GM18870 (cell line): ENCODE measurements around the gene MRPL19.

Source experiments
- ATAC-seq: cut with Tn5 transposase; IDR thresholded peaks from one replicate; pipeline ENCODE4 v1.9.1; 2021; ENCODE audit warnings: moderate library complexity; ENCODE audit not compliant: unreplicated experiment

MRPL19 gene

GRCh38 chr2:75646583-75647425 lies at the start of gene MRPL19:
TSS of gene MRPL19 (plus strand) at chr2:75646783. CDS start at chr2:75646808, 25 bp downstream.
- peak; percentile 94 for ATAC-seq

- ATAC-seq, result no peak
Measured at GRCh38 chr2:75596784-75597183, 49.8 kb upstream of the MRPL19 start.

GRCh38 chr2:75597949-75598348 lies 48.6 kb upstream of the MRPL19 start:
- ATAC-seq, result no peak

- no peak for ATAC-seq
Measured at GRCh38 chr2:75598589-75599155, 47.9 kb upstream of the MRPL19 start.

- no peak for ATAC-seq
Measured at GRCh38 chr2:75600461-75601011, 46.0 kb upstream of the MRPL19 start.

GRCh38 chr2:75602724-75603342 lies 43.8 kb upstream of the MRPL19 start:
- ATAC-seq, result no peak

GRCh38 chr2:75603477-75603876 lies 43.1 kb upstream of the MRPL19 start:
- no peak for ATAC-seq

- no peak for ATAC-seq
Measured at GRCh38 chr2:75604484-75604883, 42.1 kb upstream of the MRPL19 start.

- no peak for ATAC-seq
Measured at GRCh38 chr2:75605770-75606529, 40.6 kb upstream of the MRPL19 start.

- ATAC-seq, result no peak
Measured at GRCh38 chr2:75606761-75607399, 39.7 kb upstream of the MRPL19 start.

GRCh38 chr2:75607400-75607798 lies 39.2 kb upstream of the MRPL19 start:
- no peak for ATAC-seq

GRCh38 chr2:75607988-75608683 lies 38.4 kb upstream of the MRPL19 start:
- no peak for ATAC-seq

GRCh38 chr2:75608684-75609333 lies 37.8 kb upstream of the MRPL19 start:
- ATAC-seq, result no peak

GRCh38 chr2:75609334-75609689 lies 37.3 kb upstream of the MRPL19 start:
- ATAC-seq, result no peak

GRCh38 chr2:75609937-75610508 lies 36.6 kb upstream of the MRPL19 start:
- no peak for ATAC-seq

GRCh38 chr2:75610671-75611070 lies 35.9 kb upstream of the MRPL19 start:
- ATAC-seq, result no peak

- ATAC-seq, result no peak
Measured at GRCh38 chr2:75612108-75612861, 34.3 kb upstream of the MRPL19 start.

- no peak for ATAC-seq
Measured at GRCh38 chr2:75612862-75613243, 33.7 kb upstream of the MRPL19 start.
